A673 (cell line): ENCODE data around the gene HAPLN3.

ENCODE experiments used
- EZH2 ChIP-seq: fragments of 200-600 bp; sonication (generic); IDR thresholded peaks from 2 replicates; pipeline ENCODE4 v1.6.1; 2017; ENCODE audit warnings: borderline replicate concordance, low read depth, mild to moderate bottlenecking, mixed read lengths, antibody characterized with exemption, low read length; ENCODE audit not compliant: poor library complexity, severe bottlenecking
- TF ChIP-seq, protein P1 (sequence below): fragments of 300-800, 200-600 bp; sonication (generic); conservative IDR thresholded peaks from 2 replicates; pipeline ENCODE4 v1.5.1; 2017; ENCODE audit warnings: low read depth, mild to moderate bottlenecking, antibody characterized with exemption, low read length, moderate library complexity, mixed read lengths

- TF ChIP-seq, protein P1, sequence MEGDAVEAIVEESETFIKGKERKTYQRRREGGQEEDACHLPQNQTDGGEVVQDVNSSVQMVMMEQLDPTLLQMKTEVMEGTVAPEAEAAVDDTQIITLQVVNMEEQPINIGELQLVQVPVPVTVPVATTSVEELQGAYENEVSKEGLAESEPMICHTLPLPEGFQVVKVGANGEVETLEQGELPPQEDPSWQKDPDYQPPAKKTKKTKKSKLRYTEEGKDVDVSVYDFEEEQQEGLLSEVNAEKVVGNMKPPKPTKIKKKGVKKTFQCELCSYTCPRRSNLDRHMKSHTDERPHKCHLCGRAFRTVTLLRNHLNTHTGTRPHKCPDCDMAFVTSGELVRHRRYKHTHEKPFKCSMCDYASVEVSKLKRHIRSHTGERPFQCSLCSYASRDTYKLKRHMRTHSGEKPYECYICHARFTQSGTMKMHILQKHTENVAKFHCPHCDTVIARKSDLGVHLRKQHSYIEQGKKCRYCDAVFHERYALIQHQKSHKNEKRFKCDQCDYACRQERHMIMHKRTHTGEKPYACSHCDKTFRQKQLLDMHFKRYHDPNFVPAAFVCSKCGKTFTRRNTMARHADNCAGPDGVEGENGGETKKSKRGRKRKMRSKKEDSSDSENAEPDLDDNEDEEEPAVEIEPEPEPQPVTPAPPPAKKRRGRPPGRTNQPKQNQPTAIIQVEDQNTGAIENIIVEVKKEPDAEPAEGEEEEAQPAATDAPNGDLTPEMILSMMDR: no peak
- TF ChIP-seq EZH2: no peak
These were observed 8.2 kb downstream of the HAPLN3 start for GRCh38 chr15:88887068-88887580.
